K562 (cell line): ENCODE data around the gene RSRC1. TPM values are rescaled to one million over a fixed set of nuclear protein-coding genes. Genes with fewer than 3 reads are reported as not detected.

Experiments used
- ATAC-seq: fragments of 200-7000 bp; cut with Tn5 transposase; 3 replicates; pipeline ENCODE4 v1.9.1; 2020; ENCODE audit warnings: moderate library complexity
- BruUV-seq: library from RNA; stranded (reverse); fragments of 400-500 nt; replicated peaks from 2 replicates; lab custom pipeline; 2021; lab: Mats Ljungman, UMichigan
- CTCF ChIA-PET: fragments of 300-600 bp; formaldehyde crosslinking; extraction: SDS; loops from one replicate; lab custom pipeline; 2021; ENCODE audit warnings: low intra/inter-chr PET ratio; lab: Yijun Ruan, JAX
- POLR2A ChIA-PET: fragments of 300-600, 350-650 bp; sonication (Branson Sonifier 250); formaldehyde crosslinking; extraction: SDS; loops from one replicate; lab custom pipeline; 2021; ENCODE audit warnings: antibody characterized with exemption, inconsistent platforms; lab: Yijun Ruan, JAX
- DNase-seq, 4 experiments: peaks; one replicate each; pipeline versions ENCODE4 v3.0.0 to v3.0.0-alpha.2; 2011 to 2018; ENCODE audit warnings: low spot score in 3 of 4, mixed read lengths in 3 of 4; ENCODE audit errors: extremely low read depth in 1 of 4
- FAIRE-seq: peaks from 2 replicates; lab custom pipeline; 2011; peaks lifted over from hg19 to GRCh38; lab: Jason Lieb, UNC
- H2AFZ ChIP-seq: 2 replicates; pipeline ENCODE4 v1.6.0; 2011; ENCODE audit warnings: low read depth, low read length, control low read depth, inconsistent platforms
- H3K27ac ChIP-seq: fragments of 200-600 bp; 3 replicates; pipeline ENCODE4 v1.8.0; 2011; ENCODE audit warnings: low read depth, mild to moderate bottlenecking, control low read depth, inconsistent platforms, low read length, moderate library complexity, mixed read lengths; ENCODE audit errors: extremely low read depth
- H3K27me3 ChIP-seq, 2 experiments: fragments of 300-600 bp in 1 of 2; 2 replicates in 1 of 2; 3 replicates in 1 of 2; pipeline versions ENCODE4 v1.6.0 to v1.8.0; 2011; ENCODE audit warnings: inconsistent platforms in 2 of 2, low read length in 2 of 2, mild to moderate bottlenecking in 1 of 2, mixed read lengths in 1 of 2, moderate library complexity in 1 of 2; ENCODE audit not compliant: control insufficient read depth in 2 of 2, insufficient read depth in 2 of 2
- H3K36me3 ChIP-seq: fragments of 300-600 bp; 3 replicates; pipeline ENCODE4 v1.8.0; 2011; ENCODE audit warnings: mild to moderate bottlenecking, low read length, inconsistent platforms; ENCODE audit not compliant: control insufficient read depth, insufficient read depth
- H3K4me1 ChIP-seq, 2 experiments: fragments of 200-600 bp in 1 of 2; replicated peaks in 1 of 2; 2 replicates in 1 of 2; 3 replicates in 1 of 2; pipeline versions ENCODE4 v1.5.1 to v1.8.0; 2011; ENCODE audit warnings: inconsistent platforms in 2 of 2, low read length in 2 of 2, mild to moderate bottlenecking in 1 of 2, mixed read lengths in 1 of 2, moderate library complexity in 1 of 2; ENCODE audit not compliant: control insufficient read depth in 2 of 2, insufficient read depth in 2 of 2
- H3K4me2 ChIP-seq: 2 replicates; pipeline ENCODE4 v1.6.1; 2011; ENCODE audit warnings: low read length, control low read depth, inconsistent platforms, mixed read lengths; ENCODE audit not compliant: insufficient read depth
- H3K4me3 ChIP-seq: fragments of 200-600 bp; sonication (generic), shearing (Covaris generic); 2 replicates; pipeline ENCODE4 v1.5.1; 2016; ENCODE audit warnings: control low read depth, inconsistent platforms
- H3K79me2 ChIP-seq: fragments of 200-600 bp; 3 replicates; pipeline ENCODE4 v1.8.0; 2011; ENCODE audit warnings: low read length, inconsistent platforms; ENCODE audit not compliant: control insufficient read depth, insufficient read depth
- H3K9ac ChIP-seq, 2 experiments: 2 replicates each; pipeline versions ENCODE4 v1.6.0 to v1.6.1; 2011; ENCODE audit warnings: low read depth in 2 of 2, low read length in 2 of 2, control low read depth in 1 of 2, inconsistent platforms in 1 of 2, mild to moderate bottlenecking in 1 of 2, mixed read lengths in 1 of 2; ENCODE audit not compliant: insufficient read depth in 1 of 2
- H3K9me1 ChIP-seq: one replicate; pipeline ENCODE4 v1.6.0; 2011; ENCODE audit warnings: inconsistent platforms, mild to moderate bottlenecking, low read length, moderate library complexity; ENCODE audit not compliant: control insufficient read depth, insufficient read depth
- H3K9me3 ChIP-seq: replicated peaks from 2 replicates; pipeline ENCODE4 v1.5.1; 2011; ENCODE audit warnings: low read depth, low read length, inconsistent platforms; ENCODE audit not compliant: control insufficient read depth, insufficient read depth
- H4K20me1 ChIP-seq: replicated peaks from 2 replicates; pipeline ENCODE4 v1.6.1; 2011; ENCODE audit warnings: low read length, inconsistent platforms, mixed read lengths; ENCODE audit not compliant: control insufficient read depth, insufficient read depth
- ARID1B ChIP-seq: fragments of 450-650 bp; IDR thresholded peaks from 2 replicates; pipeline ENCODE4 v1.6.1; 2016; ENCODE audit warnings: antibody characterized with exemption, mild to moderate bottlenecking, inconsistent platforms
- CCAR2 ChIP-seq: fragments of 200-400 bp; formaldehyde crosslinking; IDR thresholded peaks from 2 replicates; pipeline ENCODE4 v1.6.1; 2017; ENCODE audit warnings: mild to moderate bottlenecking, low read depth, low read length
- HDAC6 ChIP-seq: IDR thresholded peaks from 2 replicates; pipeline ENCODE4 v1.6.1; 2012; ENCODE audit warnings: low read depth, mild to moderate bottlenecking, control low read depth, inconsistent platforms, low read length, moderate library complexity
- MIER1 ChIP-seq: fragments of 450-650 bp; IDR thresholded peaks from 2 replicates; pipeline ENCODE4 v1.6.1; 2016; ENCODE audit warnings: antibody characterized with exemption, mild to moderate bottlenecking, low read depth
- MYC ChIP-seq, 2 experiments: fragments of 250-450 bp in 1 of 2; sonication (Bioruptor Pico) in 1 of 2; IDR thresholded peaks; 2 replicates each; pipeline versions ENCODE4 v1.5.1 to v1.6.1; 2012 to 2021; ENCODE audit warnings: low read depth in 2 of 2, borderline replicate concordance in 1 of 2, improper control_type of control experiment in 1 of 2, low read length in 1 of 2, mild to moderate bottlenecking in 1 of 2, moderate library complexity in 1 of 2
- SMARCE1 ChIP-seq: fragments of 450-650 bp; IDR thresholded peaks from 2 replicates; pipeline ENCODE4 v1.7.1; 2016; ENCODE audit warnings: mild to moderate bottlenecking
- TBL1XR1 ChIP-seq, 2 experiments: IDR thresholded peaks; 2 replicates each; pipeline ENCODE4 v1.6.1; 2012; ENCODE audit warnings: improper control_type of control experiment in 2 of 2, low read length in 2 of 2, mild to moderate bottlenecking in 1 of 2
- THRAP3 ChIP-seq: fragments of 450-650 bp; IDR thresholded peaks from 2 replicates; pipeline ENCODE4 v1.6.1; 2016; ENCODE audit warnings: mild to moderate bottlenecking, inconsistent platforms, borderline replicate concordance
- ZFPM2 ChIP-seq: fragments of 250-450 bp; sonication (Bioruptor Pico); IDR thresholded peaks from 2 replicates; pipeline ENCODE4 v1.5.1; 2022; ENCODE audit warnings: mild to moderate bottlenecking
- ZNF184 ChIP-seq: sonication (generic); formaldehyde crosslinking; IDR thresholded peaks from 2 replicates; pipeline ENCODE4 v1.5.0; 2020; ENCODE audit warnings: missing genetic modification reagents
- ZNF717 ChIP-seq: fragments of 250-450 bp; sonication (Bioruptor Pico); IDR thresholded peaks from 2 replicates; pipeline ENCODE4 v1.5.0; 2021
- WGBS: fragments of 100-300 bp; shearing (Covaris generic); methylation state at CpG from one replicate; pipeline ENCODE4 v1.1.6; 2016; ENCODE audit warnings: low coverage, mixed read lengths; ENCODE audit not compliant: insufficient coverage; ENCODE audit errors: missing lambda C conversion rate; 5-methylcytosine and 5-hydroxymethylcytosine counted together
- in situ Hi-C: fragments of 300-500 bp; cut with MboI; formaldehyde crosslinking; loops from 4 replicates; pipeline ENCODE4 v1.15.0; 2018; ENCODE audit warnings: inconsistent platforms, mixed read lengths
- intact Hi-C: fragments of 100-400 bp; cut with micrococcal nuclease; formaldehyde crosslinking; loops from 2 replicates; pipeline ENCODE4 v1.14.2; 2022
- polyA plus RNA-seq, 8 experiments: library from polyadenylated mRNA; depleted of rRNA in 4 of 8; stranded (reverse) in 5 of 8; unstranded in 3 of 8; fragments of >200 nt; fragmentation: Nextera tagmentation in 2 of 8; fragmentation: Illumina TruSeq in 1 of 8; extraction: Ambion mirVana in 2 of 8; extraction: Trizol in 1 of 8; gene quantifications; 2 replicates each; pipeline versions ENCODE4 v1.2.1 to v1.2.3, GENCODE V29; 2011 to 2014; ENCODE audit warnings: inconsistent platforms in 1 of 8, missing spikeins in 1 of 8
- total RNA-seq, 7 experiments: library from RNA; depleted of rRNA in 6 of 7; stranded (reverse); fragments of >200 nt in 6 of 7; fragmentation: Illumina TruSeq in 2 of 7; extraction: Trizol in 2 of 7; gene quantifications; 2 replicates each; pipeline versions ENCODE4 v1.2.1 to v1.2.3, GENCODE V29; 2011 to 2021; ENCODE audit warnings: low replicate concordance in 1 of 7
- TF ChIP-seq, protein P1 (sequence below): sonication (generic); formaldehyde crosslinking; IDR thresholded peaks from 2 replicates; pipeline ENCODE4 v1.8.0; 2022; ENCODE audit warnings: mild to moderate bottlenecking, missing genetic modification reagents
- TF ChIP-seq, protein P2 (sequence below): fragments of 450-650 bp; IDR thresholded peaks from 2 replicates; pipeline ENCODE4 v1.6.1; 2018; ENCODE audit not compliant: partially characterized antibody
- TF ChIP-seq, protein P3 (sequence below): sonication (generic); formaldehyde crosslinking; IDR thresholded peaks from 2 replicates; pipeline ENCODE4 v1.8.1; 2023; ENCODE audit warnings: mild to moderate bottlenecking, missing genetic modification reagents
- TF ChIP-seq, protein P4 (sequence below): fragments of 450-650 bp; IDR thresholded peaks from 2 replicates; pipeline ENCODE4 v1.6.1; 2014; ENCODE audit warnings: low read depth, mild to moderate bottlenecking, moderate library complexity, borderline replicate concordance

The RSRC1 gene
- total and polyA plus RNA-seq, 9 of the 15 experiments (the other 6 are each of a cell fraction or from before 2014, with no cell fraction given) = 19.3 to 128 (median 75.5) TPM

DNA sequence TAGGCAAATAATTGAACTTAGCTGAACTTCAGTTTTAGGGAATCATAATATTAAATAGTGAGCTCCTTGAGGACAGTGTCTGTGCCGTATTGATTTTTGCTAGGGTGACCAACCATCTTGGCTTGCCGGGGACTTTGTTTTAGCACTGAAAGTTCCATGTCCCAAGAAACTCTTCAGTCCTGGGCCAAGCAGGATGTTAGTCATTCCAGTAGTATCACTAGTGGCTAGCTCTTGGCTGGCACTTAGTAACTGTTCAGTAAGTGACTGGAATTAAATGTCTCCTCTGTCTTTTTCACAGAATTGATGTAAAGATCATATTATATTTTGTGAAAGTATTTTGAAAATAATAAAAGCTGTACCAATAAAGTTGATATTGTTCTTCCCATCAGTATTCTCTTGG is 42.3 kb downstream of the RSRC1 start:
- no peak for DNase-seq
- no peak for ATAC-seq
- Histone ChIP-seq H3K9ac (no peak overlapping the region), H3K9me1 (no peaks in the 10 kb centered on the region), H3K4me2 (no peak overlapping the region), H3K4me3 (no peak overlapping the region), H3K79me2 (peaks cover 10% of the 10 kb centered on the region; the same call in 2 of the 3 replicates), H4K20me1 (no peaks in the 10 kb centered on the region), H2AFZ (no peak overlapping the region), H3K27me3 (no peaks in the 10 kb centered on the region), H3K36me3 (0 out of 3 replicates have a peak, but pooled peaks cover 3% of the 10 kb centered on the region), H3K4me1 (no peaks in the 10 kb centered on the region), H3K27ac (no peak overlapping the region), H3K9me3 (no peaks in the 10 kb centered on the region)
- ChIA-PET CTCF (no interaction called here), POLR2A (interaction anchor here (1.5 kb wide), 1 partner anchor 11 kb away, joined by 4 read pairs; no protein-coding TSS in a partner anchor)
- intact Hi-C loops = no loop called here
- no TSS peak for BruUV-seq
- in situ Hi-C loops = no loop called here
- WGBS = 100% methylated on average over 2 of the region's 2 CpGs
- no peak for FAIRE-seq
- TF ChIP-seq, protein P1, sequence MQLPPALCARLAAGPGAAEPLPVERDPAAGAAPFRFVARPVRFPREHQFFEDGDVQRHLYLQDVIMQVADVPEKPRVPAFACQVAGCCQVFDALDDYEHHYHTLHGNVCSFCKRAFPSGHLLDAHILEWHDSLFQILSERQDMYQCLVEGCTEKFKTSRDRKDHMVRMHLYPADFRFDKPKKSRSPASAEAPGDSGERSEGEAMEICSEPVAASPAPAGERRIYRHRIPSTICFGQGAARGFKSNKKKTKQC (CRISPR knock-in tag) = no peak
- TF ChIP-seq SMARCE1 = no peak
- TF ChIP-seq MYC (IDR thresholded peaks at IDR 0.05; ENCODE audit: low read depth, low read length) = no peak
- no peak for TF ChIP-seq MYC (CRISPR knock-in tag; IDR thresholded peaks at IDR 0.05; ENCODE audit: borderline replicate concordance, low read depth)
- no peak for TF ChIP-seq ZNF717 (CRISPR knock-in tag)
- no peak for TF ChIP-seq CCAR2
- no peak for TF ChIP-seq MIER1
- TF ChIP-seq THRAP3 = no peak
- TF ChIP-seq, protein P2, sequence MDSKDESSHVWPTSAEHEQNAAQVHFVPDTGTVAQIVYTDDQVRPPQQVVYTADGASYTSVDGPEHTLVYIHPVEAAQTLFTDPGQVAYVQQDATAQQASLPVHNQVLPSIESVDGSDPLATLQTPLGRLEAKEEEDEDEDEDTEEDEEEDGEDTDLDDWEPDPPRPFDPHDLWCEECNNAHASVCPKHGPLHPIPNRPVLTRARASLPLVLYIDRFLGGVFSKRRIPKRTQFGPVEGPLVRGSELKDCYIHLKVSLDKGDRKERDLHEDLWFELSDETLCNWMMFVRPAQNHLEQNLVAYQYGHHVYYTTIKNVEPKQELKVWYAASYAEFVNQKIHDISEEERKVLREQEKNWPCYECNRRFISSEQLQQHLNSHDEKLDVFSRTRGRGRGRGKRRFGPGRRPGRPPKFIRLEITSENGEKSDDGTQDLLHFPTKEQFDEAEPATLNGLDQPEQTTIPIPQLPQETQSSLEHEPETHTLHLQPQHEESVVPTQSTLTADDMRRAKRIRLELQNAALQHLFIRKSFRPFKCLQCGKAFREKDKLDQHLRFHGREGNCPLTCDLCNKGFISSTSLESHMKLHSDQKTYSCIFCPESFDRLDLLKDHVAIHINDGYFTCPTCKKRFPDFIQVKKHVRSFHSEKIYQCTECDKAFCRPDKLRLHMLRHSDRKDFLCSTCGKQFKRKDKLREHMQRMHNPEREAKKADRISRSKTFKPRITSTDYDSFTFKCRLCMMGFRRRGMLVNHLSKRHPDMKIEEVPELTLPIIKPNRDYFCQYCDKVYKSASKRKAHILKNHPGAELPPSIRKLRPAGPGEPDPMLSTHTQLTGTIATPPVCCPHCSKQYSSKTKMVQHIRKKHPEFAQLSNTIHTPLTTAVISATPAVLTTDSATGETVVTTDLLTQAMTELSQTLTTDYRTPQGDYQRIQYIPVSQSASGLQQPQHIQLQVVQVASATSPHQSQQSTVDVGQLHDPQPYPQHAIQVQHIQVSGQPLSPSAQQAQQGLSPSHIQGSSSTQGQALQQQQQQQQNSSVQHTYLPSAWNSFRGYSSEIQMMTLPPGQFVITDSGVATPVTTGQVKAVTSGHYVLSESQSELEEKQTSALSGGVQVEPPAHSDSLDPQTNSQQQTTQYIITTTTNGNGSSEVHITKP = no peak
- TF ChIP-seq ARID1B = no peak
- TF ChIP-seq, protein P3, sequence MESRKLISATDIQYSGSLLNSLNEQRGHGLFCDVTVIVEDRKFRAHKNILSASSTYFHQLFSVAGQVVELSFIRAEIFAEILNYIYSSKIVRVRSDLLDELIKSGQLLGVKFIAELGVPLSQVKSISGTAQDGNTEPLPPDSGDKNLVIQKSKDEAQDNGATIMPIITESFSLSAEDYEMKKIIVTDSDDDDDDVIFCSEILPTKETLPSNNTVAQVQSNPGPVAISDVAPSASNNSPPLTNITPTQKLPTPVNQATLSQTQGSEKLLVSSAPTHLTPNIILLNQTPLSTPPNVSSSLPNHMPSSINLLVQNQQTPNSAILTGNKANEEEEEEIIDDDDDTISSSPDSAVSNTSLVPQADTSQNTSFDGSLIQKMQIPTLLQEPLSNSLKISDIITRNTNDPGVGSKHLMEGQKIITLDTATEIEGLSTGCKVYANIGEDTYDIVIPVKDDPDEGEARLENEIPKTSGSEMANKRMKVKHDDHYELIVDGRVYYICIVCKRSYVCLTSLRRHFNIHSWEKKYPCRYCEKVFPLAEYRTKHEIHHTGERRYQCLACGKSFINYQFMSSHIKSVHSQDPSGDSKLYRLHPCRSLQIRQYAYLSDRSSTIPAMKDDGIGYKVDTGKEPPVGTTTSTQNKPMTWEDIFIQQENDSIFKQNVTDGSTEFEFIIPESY (CRISPR knock-in tag) = no peak
- no peak for TF ChIP-seq ZFPM2 (CRISPR knock-in tag)
- TF ChIP-seq, protein P4, sequence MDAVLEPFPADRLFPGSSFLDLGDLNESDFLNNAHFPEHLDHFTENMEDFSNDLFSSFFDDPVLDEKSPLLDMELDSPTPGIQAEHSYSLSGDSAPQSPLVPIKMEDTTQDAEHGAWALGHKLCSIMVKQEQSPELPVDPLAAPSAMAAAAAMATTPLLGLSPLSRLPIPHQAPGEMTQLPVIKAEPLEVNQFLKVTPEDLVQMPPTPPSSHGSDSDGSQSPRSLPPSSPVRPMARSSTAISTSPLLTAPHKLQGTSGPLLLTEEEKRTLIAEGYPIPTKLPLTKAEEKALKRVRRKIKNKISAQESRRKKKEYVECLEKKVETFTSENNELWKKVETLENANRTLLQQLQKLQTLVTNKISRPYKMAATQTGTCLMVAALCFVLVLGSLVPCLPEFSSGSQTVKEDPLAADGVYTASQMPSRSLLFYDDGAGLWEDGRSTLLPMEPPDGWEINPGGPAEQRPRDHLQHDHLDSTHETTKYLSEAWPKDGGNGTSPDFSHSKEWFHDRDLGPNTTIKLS = no peak
- TF ChIP-seq HDAC6 = no peak
- TF ChIP-seq TBL1XR1 (IDR thresholded peaks at IDR 0.05; ENCODE audit: low read length in 2 of 2) = no peak
- no peak for TF ChIP-seq ZNF184 (CRISPR knock-in tag)
